Measurements from ENCODE around the gene EFNA2. TPM values are rescaled to one million over a fixed set of nuclear protein-coding genes. Genes with fewer than 3 reads are reported as not detected.

EFNA2 gene
- total RNA-seq, 4 donors from 2014 or later: not detected

GRCh38 chr19:1266129-1266915 is 19.4 kb upstream of the EFNA2 start:
- in situ Hi-C loops (cut with MboI; ENCODE audit: low sequenced_read_pairs in 4 of 4): no loop called here
- no peaks in the 10 kb centered on the region for H3K27me3 ChIP-seq
- TF ChIP-seq CTCF (IDR thresholded peaks at IDR 0.05 in 4 of 5, conservative IDR thresholded peaks at IDR 0.05 in 1 of 5) (no peak), POLR2A (IDR thresholded peaks at IDR 0.05) (peak in 1 of 2 donors; percentile 22)
- peaks cover 0 to 6% of the 10 kb centered on the region in 2 donors for H3K36me3 ChIP-seq
- intact Hi-C loops (cut with DNase I; ENCODE audit: low total_unique reads): loop anchor here (1.0 to 2.0 kb wide), 2 partner anchors 13 to 52 kb away; no protein-coding TSS in a partner anchor
- DNase-seq: peak in 1 of 2 donors; percentile 76
- no peaks in the 10 kb centered on the region for H3K9me3 ChIP-seq
- H3K4me3 ChIP-seq: peak overlapping the region; percentile 37 to 86 (median 60)
- peak; percentile 3 to 14 for ATAC-seq
- H3K27ac ChIP-seq: peak overlapping the region; percentile 92 to 99 (median 98)
- H3K4me1 ChIP-seq: peaks cover 54 to 60% of the 10 kb centered on the region in 2 donors

- Histone ChIP-seq H3K9me3 (no peaks in the 10 kb centered on the region), H3K36me3 (peaks cover 0 to 12% of the 10 kb centered on the region in 2 donors), H3K27me3 (no peaks in the 10 kb centered on the region), H3K27ac (peak overlapping the region; percentile 92 to 99 (median 98)), H3K4me1 (peaks cover 52 to 60% of the 10 kb centered on the region in 2 donors), H3K4me3 (peak overlapping the region; percentile 37 to 86 (median 60))
- DNase-seq: peak in 1 of 2 donors; percentile 67
- intact Hi-C loops (cut with DNase I; ENCODE audit: low total_unique reads): loop anchor here (1.0 to 2.0 kb wide), 3 partner anchors 14 to 52 kb away; no protein-coding TSS in a partner anchor
- TF ChIP-seq POLR2A (IDR thresholded peaks at IDR 0.05) (no peak), CTCF (IDR thresholded peaks at IDR 0.05 in 4 of 5, conservative IDR thresholded peaks at IDR 0.05 in 1 of 5) (peak; percentile 90 to 100 (median 99))
- in situ Hi-C loops (cut with MboI; ENCODE audit: low sequenced_read_pairs in 4 of 4): no loop called here
- ATAC-seq: peak; percentile 15 to 27
Measured at GRCh38 chr19:1266916-1267476, 18.7 kb upstream of the EFNA2 start.

GRCh38 chr19:1267477-1268225 is 18.0 kb upstream of the EFNA2 start:
- in situ Hi-C loops (cut with MboI; ENCODE audit: low sequenced_read_pairs in 4 of 4): no loop called here
- intact Hi-C loops (cut with DNase I; ENCODE audit: low total_unique reads): loop anchor here (1.0 to 2.0 kb wide), 2 partner anchors 23 to 53 kb away; no protein-coding TSS in a partner anchor
- TF ChIP-seq POLR2A (IDR thresholded peaks at IDR 0.05): no peak
- no peak for TF ChIP-seq CTCF (IDR thresholded peaks at IDR 0.05 in 4 of 5, conservative IDR thresholded peaks at IDR 0.05 in 1 of 5)
- peak in 1 of 2 donors; percentile 29 for DNase-seq
- Histone ChIP-seq H3K9me3 (no peaks in the 10 kb centered on the region), H3K27me3 (no peaks in the 10 kb centered on the region), H3K4me1 (peaks cover 52 to 60% of the 10 kb centered on the region in 2 donors), H3K36me3 (peaks cover 0 to 19% of the 10 kb centered on the region in 2 donors), H3K4me3 (peak overlapping the region in 2 of 4 donors; percentile 56 to 86), H3K27ac (peak overlapping the region; percentile 92 to 99 (median 98))
- ATAC-seq: no peak

- intact Hi-C loops (cut with DNase I; ENCODE audit: low total_unique reads): loop anchor here (1.0 kb wide), 1 partner anchor 166 kb away; no protein-coding TSS in a partner anchor
- DNase-seq: peak in 1 of 2 donors; percentile 36
- in situ Hi-C loops (cut with MboI; ENCODE audit: low sequenced_read_pairs in 4 of 4): no loop called here
- peaks cover 0 to 27% of the 10 kb centered on the region in 2 donors for H3K36me3 ChIP-seq
- peak overlapping the region; percentile 92 to 99 (median 98) for H3K27ac ChIP-seq
- ATAC-seq: no peak
- H3K9me3 ChIP-seq: no peaks in the 10 kb centered on the region
- H3K4me3 ChIP-seq: peak overlapping the region in 2 of 4 donors; percentile 30 to 69
- H3K27me3 ChIP-seq: no peaks in the 10 kb centered on the region
- TF ChIP-seq CTCF (IDR thresholded peaks at IDR 0.05 in 4 of 5, conservative IDR thresholded peaks at IDR 0.05 in 1 of 5): peak in 1 of 5 experiments; percentile 17
- no peak for TF ChIP-seq POLR2A (IDR thresholded peaks at IDR 0.05)
- H3K4me1 ChIP-seq: peaks cover 59 to 66% of the 10 kb centered on the region in 2 donors
Measured at GRCh38 chr19:1268226-1269064, 17.2 kb upstream of the EFNA2 start.

Data from gastrocnemius medialis (tissue), 4 donors.